Heart left ventricle (tissue), 16 donors: ENCODE data around the gene SERP2. TPM values are rescaled to one million over a fixed set of nuclear protein-coding genes. Genes with fewer than 3 reads are reported as not detected.

Experiments
- ATAC-seq, 4 donors: fragments of 200-7000 bp; cut with Tn5 transposase; one replicate each; pipeline ENCODE4 v1.9.1; 2020 to 2022; ENCODE audit warnings: moderate library complexity in 4 of 4, mild to moderate bottlenecking in 3 of 4, moderate number of reproducible peaks in 1 of 4
- DNase-seq, 5 donors: peaks; one replicate each; pipeline ENCODE4 v3.0.0-alpha.2; 2020
- H3K27ac ChIP-seq, 12 donors: fragments of 200-600 bp; sonication (generic) in 4 of 12; one replicate each; pipeline versions ENCODE4 v1.5.0 to v1.8.0; 2016 to 2022; ENCODE audit warnings: mild to moderate bottlenecking in 2 of 12
- H3K27me3 ChIP-seq, 9 donors: fragments of 200-600 bp; sonication (generic) in 2 of 9; one replicate each; pipeline versions ENCODE4 v1.5.1 to v1.8.0; 2016 to 2022; ENCODE audit warnings: mild to moderate bottlenecking in 3 of 9
- H3K36me3 ChIP-seq, 9 donors: fragments of 200-600 bp; sonication (generic) in 2 of 9; one replicate each; pipeline versions ENCODE4 v1.5.0 to v1.8.0; 2018 to 2022; ENCODE audit warnings: mild to moderate bottlenecking in 2 of 9
- H3K4me1 ChIP-seq, 12 donors: fragments of 200-600 bp; sonication (generic) in 4 of 12; one replicate each; pipeline versions ENCODE4 v1.5.0 to v1.8.0; 2016 to 2022; ENCODE audit warnings: mild to moderate bottlenecking in 3 of 12
- H3K4me3 ChIP-seq, 12 donors: fragments of 200-600 bp; sonication (generic) in 4 of 12; one replicate each; pipeline versions ENCODE4 v1.5.0 to v1.8.0; 2017 to 2022; ENCODE audit warnings: mild to moderate bottlenecking in 9 of 12, moderate library complexity in 4 of 12
- H3K9me3 ChIP-seq, 12 donors: fragments of 200-600 bp; sonication (generic) in 4 of 12; one replicate each; pipeline versions ENCODE4 v1.5.0 to v1.8.0; 2016 to 2022; ENCODE audit warnings: mild to moderate bottlenecking in 1 of 12
- CTCF ChIP-seq, 12 donors: fragments of 200-600 bp; sonication (generic) in 4 of 12; IDR thresholded peaks; one replicate each; pipeline versions ENCODE4 v1.5.0 to v1.8.0; 2018 to 2022; ENCODE audit warnings: antibody characterized with exemption in 12 of 12, mild to moderate bottlenecking in 5 of 12
- POLR2A ChIP-seq, 2 donors: fragments of 450-650 bp; IDR thresholded peaks; one replicate each; pipeline ENCODE4 v1.6.1; 2017; ENCODE audit warnings: antibody characterized with exemption in 2 of 2, mild to moderate bottlenecking in 2 of 2, moderate library complexity in 2 of 2
- WGBS, 4 donors: extraction: QIAGEN DNeasy Blood & Tissue Kit in 2 of 4; methylation state at CpG; one replicate each; pipeline versions ENCODE4 v1.1.5 to v1.1.7; 2013 to 2018; 5-methylcytosine and 5-hydroxymethylcytosine counted together
- intact Hi-C, 10 donors: fragments of 100-400 bp; cut with DNase I; formaldehyde crosslinking; loops; one replicate each; pipeline versions ENCODE4 v1.11.1 to v1.14.2; 2022
- polyA plus RNA-seq, 2 donors: library from polyadenylated mRNA; stranded (reverse); fragments of 200-250 nt; gene quantifications; one replicate each; pipeline ENCODE4 v1.2.3, GENCODE V29; 2013
- total RNA-seq, 9 donors: library from RNA; depleted of rRNA in 2 of 9; stranded (reverse); fragments of >200 nt in 2 of 9; fragmentation: NEBNext Ultra II Directional in 3 of 9; extraction: Animal tissue kit (Norgen Biotek cat#: 25700) in 3 of 9; gene quantifications; one replicate each; pipeline versions ENCODE4 v1.1.0 to v1.2.4, GENCODE V29; 2016 to 2023
- donor health status: ischemic (EF 13 %, LVEDD 7.1; RV severe dilation, severe dysfunction).
- donor health status: healthy with polysubstance abuse.
- donor health status: DM: no; HTN: yes; CAD: no.
- donor health status: DM: no; HTN: no; CAD: no.
- donor health status: ischemic (EF 25% LVEDD 6.9; RV normal size, moderate dysfunction).
- donor health status: ischemic (EF 25% LVEDD 5.7; RV mildly dilated, moderate dysfunction).
- donor health status: healthy.
- donor health status: DM: yes; HTN: yes; CAD: no.
- donor health status: ischemic (EF 35%, LVEDD 5.7; RV mildly dilated, moderate dysfunction).
- donor health status: nonischemic (EF 11% LVEDD 7.7; RV severe dilation, severe dysfunction).
- donor health status: DM: yes; HTN: yes; CAD: no.
- donor health status: PGD.
- donor health status: ischemic (EF 29% LVEDD 5.4; RV normal size, mild dysfunction).
- donor health status: nonischemic (EF 23%, LVEDD 6.1; RV moderate dilation, normal function).

Gene SERP2
- total and polyA plus RNA-seq, 11 donors, result 9.6 to 16.6 (median 12.9) TPM

- Histone ChIP-seq H3K9me3 (no peaks in the 10 kb centered on the region), H3K36me3 (no peaks in the 10 kb centered on the region), H3K27me3 (no peaks in the 10 kb centered on the region), H3K4me3 (no peak overlapping the region), H3K4me1 (peaks cover 0 to 7% (median 0%) of the 10 kb centered on the region in 12 donors), H3K27ac (no peak overlapping the region)
- ATAC-seq (no peak), DNase-seq (no peak)
- WGBS, 4 donors, result 85 to 100% (median 97%) methylated on average over 3 of the region's 3 CpGs
- no peak for TF ChIP-seq POLR2A (IDR thresholded peaks at IDR 0.05)
- TF ChIP-seq CTCF (IDR thresholded peaks at IDR 0.05), result no peak
- intact Hi-C loops, result no loop called here
Measured at GRCh38 chr13:44352202-44352601, 21.4 kb upstream of the SERP2 start.

- H3K27me3 ChIP-seq, result no peaks in the 10 kb centered on the region
- ATAC-seq, result no peak
- peaks cover 0 to 7% (median 0%) of the 10 kb centered on the region in 12 donors for H3K4me1 ChIP-seq
- no peak overlapping the region for H3K4me3 ChIP-seq
- no peaks in the 10 kb centered on the region for H3K36me3 ChIP-seq
- no peaks in the 10 kb centered on the region for H3K9me3 ChIP-seq
- TF ChIP-seq POLR2A (IDR thresholded peaks at IDR 0.05), result no peak
- TF ChIP-seq CTCF (IDR thresholded peaks at IDR 0.05), result no peak
- 86 to 97% (median 92%) methylated on average over 2 of the region's 2 CpGs for WGBS, 4 donors
- DNase-seq, result no peak
- no peak overlapping the region for H3K27ac ChIP-seq
- intact Hi-C loops, result no loop called here
Measured at GRCh38 chr13:44352671-44353070, 21.0 kb upstream of the SERP2 start.

- TF ChIP-seq CTCF (IDR thresholded peaks at IDR 0.05) (no peak), POLR2A (IDR thresholded peaks at IDR 0.05) (no peak)
- no peak overlapping the region for H3K27ac ChIP-seq
- H3K9me3 ChIP-seq, result no peaks in the 10 kb centered on the region
- 71 to 77% (median 75%) methylated on average over 1 of the region's 1 CpG for WGBS, 4 donors
- no peaks in the 10 kb centered on the region for H3K4me1 ChIP-seq
- no peaks in the 10 kb centered on the region for H3K36me3 ChIP-seq
- ATAC-seq, result no peak
- intact Hi-C loops, result no loop called here
- DNase-seq, result no peak
- H3K27me3 ChIP-seq, result no peaks in the 10 kb centered on the region
- no peak overlapping the region for H3K4me3 ChIP-seq
Measured at GRCh38 chr13:44354331-44354730, 19.3 kb upstream of the SERP2 start.

GRCh38 chr13:44354884-44355283, 18.7 kb upstream of the SERP2 start:
- 57 to 72% (median 66%) methylated on average over 3 of the region's 3 CpGs for WGBS, 4 donors
- H3K36me3 ChIP-seq, result no peaks in the 10 kb centered on the region
- ATAC-seq, result no peak
- H3K27ac ChIP-seq, result no peak overlapping the region
- H3K27me3 ChIP-seq, result no peaks in the 10 kb centered on the region
- no peaks in the 10 kb centered on the region for H3K9me3 ChIP-seq
- no peaks in the 10 kb centered on the region for H3K4me1 ChIP-seq
- no peak overlapping the region for H3K4me3 ChIP-seq
- DNase-seq, result no peak
- intact Hi-C loops, result loop anchor here in 1 of 10 donors (5.0 kb wide), 1 partner anchor 33 kb away; no protein-coding TSS in a partner anchor
- TF ChIP-seq CTCF (IDR thresholded peaks at IDR 0.05) (no peak), POLR2A (IDR thresholded peaks at IDR 0.05) (no peak)
